ENCODE measurements around the gene TBPL2. TPM values are rescaled to one million over a fixed set of nuclear protein-coding genes. Genes with fewer than 3 reads are reported as not detected.
A peak's percentile ranks its signal among the peaks of the same experiment; 100 is the strongest.

Gene TBPL2
- total RNA-seq, 1 experiment from 2014 or later = not detected

DNA sequence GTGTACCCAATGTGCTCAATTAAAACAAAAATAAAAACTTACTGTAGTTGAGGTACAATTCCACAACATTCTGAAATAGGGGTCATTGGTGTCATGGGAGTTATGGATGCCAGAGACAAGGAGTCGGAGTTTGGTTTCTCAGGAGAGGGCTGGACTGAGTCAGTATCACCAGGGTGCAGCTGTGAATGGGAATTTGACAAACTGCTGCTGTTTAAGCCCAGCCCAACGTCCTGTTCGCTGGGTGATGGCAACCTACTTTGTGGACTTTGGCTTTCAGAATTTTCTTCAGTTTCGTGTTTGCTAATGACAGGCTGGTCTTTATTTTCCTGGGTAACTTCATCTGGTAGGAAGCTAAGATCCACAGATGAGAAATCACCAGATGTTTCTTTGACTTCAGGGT, 3.9 kb downstream of the TBPL2 start:
- H3K79me2 ChIP-seq (ENCODE audit: insufficient read depth, low read length) = no peaks in the 10 kb centered on the region
- CTCF ChIA-PET = interaction anchor here (0.7 kb wide), 1 partner anchor 10 kb away, joined by 3 read pairs; no protein-coding TSS in a partner anchor
- H4K20me1 ChIP-seq (ENCODE audit: insufficient read depth) = no peaks in the 10 kb centered on the region
- no peaks in the 10 kb centered on the region for H3K27me3 ChIP-seq (ENCODE audit: insufficient read depth, low read length)
- RAD21 ChIA-PET (ENCODE audit: low non-redundant PET in 1 of 2, low total read pairs in 2 of 2, uncharacterized antibody in 2 of 2, unreplicated experiment in 2 of 2) = no interaction called here
- POLR2A ChIA-PET = no interaction called here
- peak overlapping the region; percentile 26 for H2AFZ ChIP-seq (ENCODE audit: low read depth, low read length, poor library complexity, severe bottlenecking)
- no peak overlapping the region for H3K9ac ChIP-seq (ENCODE audit: low read length)
- intact Hi-C loops (cut with micrococcal nuclease) = loop anchor here (5.0 to 10.0 kb wide), 2 partner anchors 222 to 906 kb away; no protein-coding TSS in a partner anchor
- H3K9me2 ChIP-seq (ENCODE audit: insufficient read depth) = no peaks in the 10 kb centered on the region
- no peaks in the 10 kb centered on the region for H3K36me3 ChIP-seq (ENCODE audit: control insufficient read depth in 1 of 2, insufficient read depth in 2 of 2, low read length in 2 of 2)
- H3K27ac ChIP-seq (ENCODE audit: low read depth, low read length) = no peak overlapping the region
- DNase-seq (ENCODE audit: low read depth, low spot score) = no peak
- H3K4me2 ChIP-seq (ENCODE audit: low read length) = no peak overlapping the region
- no TSS peak for BruUV-seq (replicated peaks)
- H3K9me3 ChIP-seq (ENCODE audit: control insufficient read depth in 1 of 2, insufficient read depth in 1 of 2, low read depth in 1 of 2, low read length in 2 of 2) = no peaks in the 10 kb centered on the region
- H3K4me1 ChIP-seq (ENCODE audit: control insufficient read depth in 1 of 2, insufficient read depth in 2 of 2, low read length in 2 of 2) = peaks cover 0 to 7% of the 10 kb centered on the region in 2 experiments; a peak in 3 of 4 replicates
- TF ChIP-seq POLR2AphosphoS5 (IDR thresholded peaks at IDR 0.05; ENCODE audit: low read depth, low read length) = no peak
- TF ChIP-seq SRF (IDR thresholded peaks at IDR 0.05; ENCODE audit: low read depth) = no peak
- no peak for TF ChIP-seq JUND (IDR thresholded peaks at IDR 0.05)
- TF ChIP-seq, protein P1, sequence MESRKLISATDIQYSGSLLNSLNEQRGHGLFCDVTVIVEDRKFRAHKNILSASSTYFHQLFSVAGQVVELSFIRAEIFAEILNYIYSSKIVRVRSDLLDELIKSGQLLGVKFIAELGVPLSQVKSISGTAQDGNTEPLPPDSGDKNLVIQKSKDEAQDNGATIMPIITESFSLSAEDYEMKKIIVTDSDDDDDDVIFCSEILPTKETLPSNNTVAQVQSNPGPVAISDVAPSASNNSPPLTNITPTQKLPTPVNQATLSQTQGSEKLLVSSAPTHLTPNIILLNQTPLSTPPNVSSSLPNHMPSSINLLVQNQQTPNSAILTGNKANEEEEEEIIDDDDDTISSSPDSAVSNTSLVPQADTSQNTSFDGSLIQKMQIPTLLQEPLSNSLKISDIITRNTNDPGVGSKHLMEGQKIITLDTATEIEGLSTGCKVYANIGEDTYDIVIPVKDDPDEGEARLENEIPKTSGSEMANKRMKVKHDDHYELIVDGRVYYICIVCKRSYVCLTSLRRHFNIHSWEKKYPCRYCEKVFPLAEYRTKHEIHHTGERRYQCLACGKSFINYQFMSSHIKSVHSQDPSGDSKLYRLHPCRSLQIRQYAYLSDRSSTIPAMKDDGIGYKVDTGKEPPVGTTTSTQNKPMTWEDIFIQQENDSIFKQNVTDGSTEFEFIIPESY (IDR thresholded peaks at IDR 0.05; ENCODE audit: extremely low read depth, insufficient replicate concordance, low read length) = no peak
- ATAC-seq = no peak
- no peak overlapping the region for H3K4me3 ChIP-seq (replicated peaks in 1 of 2; ENCODE audit: low read depth in 1 of 2, low read length in 2 of 2)

DNA sequence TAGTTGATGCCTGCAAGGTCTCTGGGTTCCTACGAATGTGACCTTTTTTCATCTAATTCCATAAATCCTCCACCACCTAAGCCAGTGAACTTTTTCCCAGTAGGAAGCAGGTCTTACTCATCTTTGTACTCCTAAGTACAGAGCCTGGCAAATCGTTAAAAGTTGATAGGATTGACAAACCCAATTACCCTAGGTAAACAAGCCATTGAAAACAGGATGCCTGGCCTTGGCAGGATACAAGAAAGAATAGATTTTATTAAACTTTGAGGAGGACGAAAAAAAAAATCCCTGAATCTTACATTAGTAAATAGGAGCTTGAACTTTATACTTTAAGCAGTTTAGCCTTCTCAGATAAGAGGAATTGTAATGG, 5.6 kb downstream of the TBPL2 start:
- Histone ChIP-seq H3K79me2 (ENCODE audit: insufficient read depth, low read length) (no peaks in the 10 kb centered on the region), H3K36me3 (ENCODE audit: control insufficient read depth in 1 of 2, insufficient read depth in 2 of 2, low read length in 2 of 2) (no peaks in the 10 kb centered on the region), H3K4me2 (ENCODE audit: low read length) (no peak overlapping the region), H3K27me3 (ENCODE audit: insufficient read depth, low read length) (no peaks in the 10 kb centered on the region), H3K4me1 (ENCODE audit: control insufficient read depth in 1 of 2, insufficient read depth in 2 of 2, low read length in 2 of 2) (peaks cover 0 to 11% of the 10 kb centered on the region in 2 experiments; a peak in 3 of 4 replicates), H2AFZ (ENCODE audit: low read depth, low read length, poor library complexity, severe bottlenecking) (no peak overlapping the region), H3K9me3 (ENCODE audit: control insufficient read depth in 1 of 2, insufficient read depth in 1 of 2, low read depth in 1 of 2, low read length in 2 of 2) (no peaks in the 10 kb centered on the region), H3K9me2 (ENCODE audit: insufficient read depth) (no peaks in the 10 kb centered on the region), H3K4me3 (replicated peaks in 1 of 2; ENCODE audit: low read depth in 1 of 2, low read length in 2 of 2) (no peak overlapping the region), H3K9ac (ENCODE audit: low read length) (no peak overlapping the region), H3K27ac (ENCODE audit: low read depth, low read length) (no peak overlapping the region), H4K20me1 (ENCODE audit: insufficient read depth) (no peaks in the 10 kb centered on the region)
- no peak for DNase-seq (ENCODE audit: low read depth, low spot score)
- BruUV-seq (replicated peaks) = no TSS peak
- POLR2A ChIA-PET = no interaction called here
- TF ChIP-seq CBX3 (IDR thresholded peaks at IDR 0.05; ENCODE audit: low read depth) (no peak), SP1 (IDR thresholded peaks at IDR 0.05; ENCODE audit: low read depth) (no peak)
- intact Hi-C loops (cut with micrococcal nuclease) = loop anchor here (5.0 to 10.0 kb wide), 2 partner anchors 220 to 908 kb away; no protein-coding TSS in a partner anchor
- RAD21 ChIA-PET (ENCODE audit: low non-redundant PET in 1 of 2, low total read pairs in 2 of 2, uncharacterized antibody in 2 of 2, unreplicated experiment in 2 of 2) = interaction anchor here in 1 of 2 experiments (0.9 to 1.0 kb wide), 2 partner anchors 11 to 1040 kb away, joined by 3 to 6 read pairs; no protein-coding TSS in a partner anchor
- ATAC-seq = no peak
- CTCF ChIA-PET = interaction anchor here (0.7 to 2.1 kb wide), 7 partner anchors 9 to 1040 kb away, joined by 3 to 11 read pairs (median 4); no protein-coding TSS in a partner anchor
